SKM-1 (cell line): Measurements from ENCODE around the gene GOLGA3.
"Not testable (repeated sequence)": the region's sequence is repeated elsewhere in the genome, so short reads cannot be mapped to it uniquely, and the experiment has no call there.

ENCODE experiments used
- DNase-seq: peaks from one replicate; lab custom pipeline; 2025; ENCODE audit not compliant: unreplicated experiment; lab: John Stamatoyannopoulos, UW

GOLGA3 gene

DNA sequence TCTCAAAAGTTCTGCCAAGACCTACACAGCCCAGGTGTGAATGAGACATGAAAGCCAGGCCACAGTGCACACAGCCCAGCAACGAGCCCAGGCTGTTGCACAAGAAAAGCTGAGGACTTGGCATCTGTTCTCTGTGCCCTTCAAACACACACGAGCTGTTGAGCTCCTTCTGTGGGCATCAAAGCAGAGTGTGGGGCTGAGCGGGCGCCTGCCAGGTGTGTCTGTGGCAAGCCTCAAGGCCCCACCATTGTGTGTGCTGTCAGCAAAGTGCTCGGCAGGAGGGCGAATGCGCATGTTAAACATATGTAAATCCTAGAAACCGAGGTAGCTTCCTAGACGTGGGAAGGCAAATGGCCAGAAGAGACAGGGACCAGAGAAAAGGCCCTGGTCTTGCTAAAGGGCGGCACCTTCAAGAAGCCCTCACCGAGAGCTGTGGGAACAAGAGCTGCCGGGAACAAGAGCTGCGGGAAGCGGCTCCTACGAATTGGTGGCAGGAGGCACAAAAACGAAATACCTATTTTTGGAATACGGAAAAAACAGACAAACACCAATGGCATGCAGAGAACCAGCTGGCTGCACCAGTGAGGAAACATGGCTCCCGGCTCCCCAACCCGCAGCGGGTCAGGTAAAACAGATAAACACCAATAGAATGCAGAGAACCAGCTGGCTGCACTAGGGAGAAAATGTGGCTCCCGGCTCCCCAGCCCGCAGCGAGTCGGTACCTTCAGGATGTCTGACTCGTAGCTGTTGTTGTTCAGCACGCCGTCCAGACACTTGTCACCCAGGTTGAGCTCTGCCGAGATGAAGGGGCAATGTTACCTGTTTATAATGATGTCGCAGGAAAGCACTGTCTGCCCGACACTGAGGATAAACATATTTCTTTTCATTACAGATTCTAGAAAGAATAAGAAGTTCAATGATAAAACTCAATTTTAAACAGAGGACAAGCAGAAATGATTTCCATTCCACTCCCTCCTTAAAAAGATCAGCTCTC lies 19.0 kb upstream of the GOLGA3 start:
- DNase-seq = no peak

DNA sequence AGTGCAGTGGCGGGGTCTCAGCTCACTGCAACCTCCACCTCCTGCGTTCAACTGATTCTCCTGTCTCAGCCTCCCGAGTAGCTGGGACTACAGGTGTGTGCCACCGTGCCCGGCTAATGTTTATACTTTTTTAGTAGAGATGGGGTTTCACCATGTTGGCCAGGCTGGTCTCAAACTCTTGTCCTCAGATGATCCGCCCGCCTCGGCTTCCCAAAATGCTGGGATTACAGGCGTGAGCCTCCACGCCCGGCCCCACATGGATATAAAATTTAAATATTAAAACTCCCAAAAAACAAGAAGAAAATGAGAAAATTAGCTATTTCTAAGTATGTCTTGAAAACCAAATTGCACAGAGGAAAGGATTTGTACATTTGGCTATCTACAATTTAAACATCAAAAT lies 16.0 kb upstream of the GOLGA3 start:
- DNase-seq = not testable (repeated sequence)

DNA sequence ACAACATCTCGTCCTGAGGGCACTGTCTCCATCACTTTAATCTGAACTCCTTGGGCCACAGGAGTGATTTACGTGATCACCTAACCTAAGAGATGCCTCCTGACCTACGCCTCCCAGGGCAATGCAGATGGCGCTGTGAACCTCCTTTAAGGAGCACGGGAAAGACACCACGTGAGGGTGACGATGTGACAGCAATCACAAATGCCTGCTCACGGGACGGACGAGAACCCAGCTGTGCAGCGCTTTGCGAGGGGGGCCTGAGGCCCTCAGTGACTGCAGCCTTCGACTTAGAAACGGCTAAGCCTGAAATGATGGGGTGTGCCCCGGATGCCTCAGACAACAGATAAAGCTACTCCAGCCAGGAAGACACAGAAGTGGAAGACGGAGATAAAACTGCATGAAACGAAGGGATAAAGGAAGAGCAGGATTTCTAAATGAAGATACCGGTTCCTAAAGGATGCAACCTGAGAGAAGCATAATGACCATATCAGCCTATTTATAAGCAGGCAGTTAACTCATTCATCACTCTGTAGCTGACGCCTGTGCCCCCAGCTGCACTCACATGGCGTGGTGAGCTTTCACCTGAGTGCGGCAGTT lies 13.9 kb upstream of the GOLGA3 start:
- no peak for DNase-seq

DNA sequence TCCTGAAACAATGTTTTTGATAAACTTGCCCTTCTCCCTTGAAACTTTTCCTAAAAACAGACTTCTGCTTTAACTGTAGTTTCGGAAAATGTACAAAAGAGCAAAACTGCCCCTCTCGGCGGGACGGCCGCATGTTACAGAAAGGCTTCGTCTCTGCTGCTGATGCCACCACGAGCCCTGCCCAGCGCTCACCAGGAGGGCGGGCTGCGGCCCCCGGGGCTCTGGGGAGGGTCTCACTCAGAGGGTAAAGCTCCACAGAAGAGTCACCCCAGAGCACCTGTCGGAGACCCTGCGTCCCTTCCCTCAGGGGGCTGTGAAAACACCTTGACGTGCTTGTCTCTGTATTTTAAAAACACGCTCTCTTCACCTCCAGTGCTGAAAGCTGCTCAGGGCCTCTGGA lies 12.5 kb upstream of the GOLGA3 start:
- no peak for DNase-seq

DNA sequence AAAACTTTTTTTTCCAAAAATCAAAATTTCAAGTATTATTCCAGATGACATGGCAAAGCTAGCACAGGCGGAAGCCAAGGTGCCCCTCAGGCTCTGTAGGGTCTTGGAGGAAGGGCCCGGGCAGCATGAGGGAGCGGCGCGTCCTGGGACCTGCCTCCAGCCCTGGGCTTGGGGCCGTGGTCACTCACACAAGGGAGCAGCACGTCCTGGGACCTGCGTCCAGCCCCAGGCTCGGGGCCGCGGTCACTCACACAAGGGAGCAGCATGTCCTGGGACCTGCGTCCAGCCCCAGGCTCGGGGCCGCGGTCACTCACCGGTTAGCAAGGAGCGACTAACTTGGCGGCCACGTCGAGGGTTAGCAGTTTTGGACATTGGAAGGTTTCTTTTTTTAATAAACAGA lies 11.9 kb upstream of the GOLGA3 start:
- no peak for DNase-seq

DNA sequence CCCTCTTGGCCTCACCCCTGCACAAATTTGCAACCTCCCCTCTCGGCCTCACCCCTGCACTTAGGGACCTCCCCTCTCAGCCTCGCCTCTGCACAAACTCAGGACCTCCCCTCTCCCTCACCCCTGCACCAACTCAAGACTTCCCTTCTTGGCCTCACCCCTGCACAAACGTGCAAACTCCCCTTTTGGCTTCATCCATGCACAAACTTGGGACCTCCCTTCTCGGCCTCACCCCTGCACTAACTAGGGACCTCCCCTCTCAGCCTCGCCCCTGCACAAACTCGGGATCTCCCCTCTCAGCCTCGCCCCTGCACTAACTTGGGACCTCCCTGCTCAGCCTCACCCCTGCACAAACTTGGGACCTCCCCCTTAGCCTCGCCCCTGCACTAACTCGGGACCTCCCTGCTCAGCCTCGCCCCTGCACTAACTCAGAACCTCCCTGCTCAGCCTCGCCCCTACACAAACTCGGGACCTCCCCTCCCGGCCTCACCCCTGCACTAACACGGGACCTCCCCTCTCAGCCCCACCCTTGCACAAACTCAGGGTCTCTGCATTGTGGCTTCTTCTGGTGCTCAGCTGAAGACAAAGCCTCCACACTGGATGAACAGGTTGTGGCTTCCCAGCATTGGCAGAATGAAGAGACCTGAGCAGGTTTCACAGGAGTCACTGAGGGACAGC lies 11.0 kb upstream of the GOLGA3 start:
- no peak for DNase-seq

DNA sequence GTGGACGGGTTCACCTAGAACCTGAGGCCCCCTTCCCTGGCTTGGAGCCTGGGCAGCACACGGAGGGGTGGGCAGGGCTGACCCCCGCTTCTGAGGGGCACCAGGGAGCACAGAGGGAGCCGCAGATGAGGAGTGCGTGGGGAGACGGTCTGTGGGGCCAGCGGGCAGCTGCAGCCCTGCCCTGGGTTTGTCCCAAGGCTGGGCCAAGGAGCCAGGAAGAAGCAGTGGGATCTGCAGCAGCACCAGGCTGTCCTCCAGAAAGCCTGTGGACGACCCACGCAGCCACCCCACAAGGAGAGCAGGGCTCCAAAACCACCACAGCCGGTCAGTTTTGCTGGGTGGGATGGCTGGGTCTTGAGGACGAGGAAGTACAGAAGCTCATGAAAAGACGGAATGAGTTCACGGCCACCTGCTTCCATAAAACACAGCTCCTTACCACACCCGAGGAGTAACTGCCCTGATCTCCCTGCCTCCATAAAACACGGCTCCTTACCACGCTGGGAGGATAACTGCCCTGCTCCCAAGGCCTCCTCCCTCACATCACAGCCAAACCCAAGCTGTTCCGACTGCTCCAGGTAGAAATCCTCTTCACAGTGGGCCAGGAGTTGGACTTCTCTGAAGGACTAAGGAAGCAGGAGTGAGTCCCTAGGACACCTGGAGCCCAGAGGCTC lies 9.9 kb upstream of the GOLGA3 start:
- DNase-seq = no peak

DNA sequence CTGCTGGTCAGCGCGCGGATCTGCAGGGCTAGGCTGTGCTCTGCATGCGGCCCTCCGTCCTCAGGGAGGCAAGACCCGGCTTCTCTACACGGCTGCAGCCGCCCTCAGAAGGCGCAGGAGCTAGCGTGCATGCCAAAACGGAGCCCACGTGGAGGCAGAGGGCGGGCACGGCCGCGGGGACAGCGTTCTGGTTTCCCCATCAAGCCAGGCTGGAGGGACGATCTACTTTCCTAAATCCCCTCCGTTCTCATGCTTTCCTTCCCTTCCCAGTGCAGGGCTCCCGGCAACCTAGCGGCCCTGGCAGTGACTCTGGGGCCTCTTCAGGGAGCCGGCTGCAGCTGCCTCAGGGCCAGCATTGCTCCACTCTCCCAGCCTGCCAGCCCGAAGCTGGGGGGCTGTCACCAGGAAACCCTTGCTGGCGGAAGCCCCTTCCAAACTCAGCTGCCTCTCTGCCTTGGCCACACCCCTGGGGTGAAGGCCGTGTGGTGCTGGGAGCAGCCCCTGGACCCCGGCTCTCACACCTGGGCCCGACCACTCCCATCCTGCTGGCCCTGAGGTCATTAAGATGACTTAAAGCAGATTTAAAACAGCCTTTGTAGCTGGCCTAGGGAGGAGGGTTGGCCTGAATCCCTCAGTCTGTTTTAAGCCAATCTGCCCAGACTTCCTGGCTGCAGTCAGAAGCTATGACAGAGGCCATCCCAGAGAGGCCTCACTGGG lies 9.2 kb upstream of the GOLGA3 start:
- no peak for DNase-seq

DNA sequence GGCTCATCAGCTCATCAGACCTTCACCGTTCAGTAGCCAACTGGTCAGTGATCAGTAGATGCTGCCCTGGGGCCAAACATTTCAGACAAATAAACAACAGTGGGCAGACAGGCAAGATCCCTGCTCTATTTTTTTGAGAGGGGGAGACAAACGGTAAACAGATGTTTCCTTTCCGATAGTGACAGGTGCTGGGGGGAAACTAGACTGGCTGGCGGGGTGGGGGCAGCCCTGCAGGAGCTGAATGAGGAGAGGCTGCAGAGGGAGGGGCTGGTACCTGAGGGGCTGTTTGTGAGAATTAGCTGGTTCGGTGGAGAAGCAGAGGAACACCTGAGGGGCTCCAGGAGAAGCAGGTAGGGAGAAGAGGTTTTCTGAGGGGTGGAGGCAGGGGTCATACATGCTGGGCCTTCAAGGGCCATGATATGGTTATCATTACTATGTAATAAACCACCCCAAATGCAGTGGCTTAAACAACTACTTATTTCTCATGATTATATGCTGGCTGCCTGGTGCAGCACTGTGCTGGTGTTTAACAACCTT lies 8.2 kb upstream of the GOLGA3 start:
- no peak for DNase-seq

DNA sequence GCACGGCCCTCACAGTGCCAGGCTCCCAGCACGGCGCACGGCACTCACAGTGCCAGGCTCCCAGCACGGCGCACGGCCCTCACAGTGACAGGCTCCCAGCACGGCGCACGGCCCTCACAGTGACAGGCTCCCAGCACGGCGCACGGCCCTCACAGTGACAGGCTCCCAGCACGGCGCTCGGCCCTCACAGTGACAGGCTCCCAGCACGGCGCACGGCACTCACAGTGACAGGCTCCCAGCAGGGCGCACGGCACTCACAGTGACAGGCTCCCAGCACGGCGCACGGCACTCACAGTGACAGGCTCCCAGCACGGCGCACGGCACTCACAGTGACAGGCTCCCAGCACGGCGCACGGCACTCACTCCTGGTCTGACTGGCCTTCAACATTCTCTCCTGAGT lies 7.6 kb upstream of the GOLGA3 start:
- not testable (repeated sequence) for DNase-seq

DNA sequence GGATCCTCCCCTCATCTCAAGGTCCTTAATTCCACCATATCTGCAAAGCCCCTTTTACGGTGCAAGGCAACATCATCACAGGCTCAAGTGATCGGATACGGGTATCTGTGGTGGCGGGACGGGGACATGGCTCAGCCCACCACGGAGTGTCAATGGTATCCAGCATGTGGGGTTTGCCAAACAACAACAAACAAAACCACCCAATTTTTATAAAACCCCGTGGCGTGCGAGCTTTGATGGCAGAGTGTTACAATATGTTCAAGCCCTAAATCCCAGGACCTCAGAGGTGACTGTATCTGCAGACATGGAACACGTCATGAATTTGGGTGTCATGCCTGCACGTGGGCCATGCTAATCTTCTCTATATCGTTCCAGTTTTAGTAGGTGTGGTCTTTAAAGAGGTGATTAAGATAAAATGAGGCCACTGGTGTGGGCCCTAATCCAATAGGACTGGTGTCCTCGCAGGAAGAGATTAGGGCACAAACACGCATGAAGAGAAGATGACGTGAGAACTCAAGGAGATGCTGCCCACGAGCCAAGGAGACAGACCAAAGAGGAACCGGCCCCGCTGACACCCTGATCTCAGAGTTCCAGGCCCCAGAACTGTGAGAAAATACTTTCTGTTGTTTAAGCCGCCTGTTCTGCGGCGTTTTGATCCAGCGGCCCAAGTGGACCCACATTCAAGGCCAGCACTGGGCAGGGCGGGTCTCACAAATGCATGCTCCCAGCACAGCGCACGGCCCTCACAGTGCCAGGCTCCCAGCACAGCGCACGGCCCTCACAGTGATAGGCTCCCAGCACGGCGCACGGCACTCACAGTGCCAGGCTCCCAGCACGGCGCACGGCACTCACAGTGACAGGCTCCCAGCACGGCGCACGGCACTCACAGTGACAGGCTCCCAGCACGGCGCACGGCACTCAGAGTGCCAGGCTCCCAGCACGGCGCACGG lies 6.7 kb upstream of the GOLGA3 start:
- DNase-seq = no peak

DNA sequence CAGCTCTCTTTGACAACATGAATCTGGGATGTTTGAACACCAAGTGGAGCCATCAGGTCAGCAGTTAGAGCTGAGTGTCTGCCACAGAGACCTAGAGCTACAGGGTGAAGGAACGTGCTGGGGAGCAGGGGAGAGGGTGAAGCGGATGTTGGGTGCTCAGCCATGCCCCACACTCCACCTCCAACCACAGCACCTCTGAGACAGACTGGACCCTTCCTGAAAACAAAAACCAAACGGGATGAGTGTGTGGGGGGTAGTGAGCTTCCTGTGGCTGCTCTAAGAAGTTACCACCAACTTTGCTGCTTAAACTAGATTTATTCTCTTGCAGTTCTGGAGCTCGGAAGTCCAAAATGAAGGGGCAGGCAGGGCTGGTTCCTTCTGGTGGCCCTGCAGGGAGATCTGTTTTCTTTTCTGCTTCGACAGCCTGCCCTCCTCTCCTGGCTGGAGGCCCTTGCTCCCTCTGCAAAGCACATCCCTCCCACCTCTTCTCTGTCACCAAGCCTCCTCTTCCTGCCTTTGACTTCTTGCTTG lies 5.6 kb upstream of the GOLGA3 start:
- DNase-seq = no peak

DNA sequence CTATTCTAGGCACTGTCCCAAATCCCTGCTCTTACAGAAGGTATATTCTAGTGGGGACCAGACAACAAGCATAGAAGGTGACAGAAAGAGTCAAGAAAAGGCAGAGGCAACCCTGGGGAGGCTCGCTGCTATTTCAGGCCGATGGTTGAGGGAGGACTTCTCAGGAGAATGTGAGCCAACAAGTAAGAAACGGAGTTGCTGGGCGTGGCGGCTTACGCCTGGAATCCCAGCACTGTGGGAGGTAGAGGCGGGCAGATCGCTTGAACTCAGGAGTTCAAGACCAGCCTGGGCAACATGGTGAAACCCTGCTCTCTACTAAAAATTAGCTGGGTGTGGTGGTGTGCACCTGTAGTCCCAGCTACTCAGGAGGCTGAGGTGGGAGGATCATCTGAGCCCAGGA lies 4.7 kb upstream of the GOLGA3 start:
- DNase-seq = no peak

DNA sequence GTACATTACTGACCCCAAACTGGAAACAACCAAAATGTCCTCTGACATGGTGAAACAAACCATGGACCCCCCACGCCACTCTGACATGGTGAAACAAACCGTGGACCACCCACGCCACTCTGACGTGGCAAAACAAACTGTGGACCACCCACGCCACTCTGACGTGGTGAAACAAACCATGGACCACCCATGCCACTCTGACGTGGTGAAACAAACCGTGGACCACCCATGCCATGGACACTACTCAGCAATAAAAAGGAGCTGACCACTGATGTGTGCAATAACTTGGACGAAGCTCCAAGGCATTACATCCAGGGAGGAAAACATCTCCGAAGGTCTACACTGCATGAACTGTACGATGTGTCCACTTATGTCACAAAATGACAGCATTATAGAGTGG lies 3.1 kb upstream of the GOLGA3 start:
- DNase-seq = no peak

DNA sequence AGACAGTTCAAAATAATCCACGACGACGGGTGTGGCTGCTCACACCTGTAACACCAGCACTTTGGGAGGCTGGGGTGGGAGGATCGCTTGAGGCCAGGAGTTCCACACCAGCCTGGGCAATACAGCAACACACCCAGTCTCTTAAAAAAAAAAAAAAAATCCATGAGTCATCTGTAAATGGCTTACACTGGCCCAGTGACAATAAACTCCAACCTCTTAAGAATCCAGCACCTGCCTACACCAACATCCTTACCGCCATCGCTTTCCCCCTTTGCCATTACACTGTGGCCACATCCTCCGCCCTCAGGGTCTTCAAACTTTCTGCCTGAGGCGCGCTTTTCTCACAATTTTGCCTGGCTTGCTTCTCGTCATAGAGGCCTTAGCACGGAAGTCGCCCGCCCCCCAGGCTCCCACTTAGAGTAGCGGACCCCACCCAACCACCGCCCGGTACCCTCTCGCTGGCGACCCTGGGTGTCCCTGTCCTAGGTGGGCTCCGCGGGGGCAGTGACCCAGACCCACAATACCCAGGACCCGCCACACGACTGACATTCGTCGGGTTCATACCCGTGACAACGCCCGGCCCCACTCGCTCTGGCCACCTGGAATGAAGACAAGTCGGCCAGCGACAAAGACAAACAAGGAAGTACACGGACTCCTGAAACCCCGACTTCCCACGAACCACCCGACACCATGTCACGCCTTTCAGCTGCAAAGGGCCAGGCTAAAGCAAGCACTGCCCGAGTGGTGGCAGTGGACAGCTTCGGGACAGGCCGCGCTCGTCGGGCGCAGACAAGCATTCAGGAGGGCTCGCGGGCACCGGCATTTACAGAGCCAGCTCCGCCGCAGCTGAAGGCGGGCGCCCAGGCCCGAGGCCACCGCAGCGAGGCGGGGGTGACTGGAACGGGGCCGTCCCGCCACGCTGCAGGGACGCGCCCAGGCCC lies 636 bp downstream of the GOLGA3 start:
- DNase-seq = no peak

DNA sequence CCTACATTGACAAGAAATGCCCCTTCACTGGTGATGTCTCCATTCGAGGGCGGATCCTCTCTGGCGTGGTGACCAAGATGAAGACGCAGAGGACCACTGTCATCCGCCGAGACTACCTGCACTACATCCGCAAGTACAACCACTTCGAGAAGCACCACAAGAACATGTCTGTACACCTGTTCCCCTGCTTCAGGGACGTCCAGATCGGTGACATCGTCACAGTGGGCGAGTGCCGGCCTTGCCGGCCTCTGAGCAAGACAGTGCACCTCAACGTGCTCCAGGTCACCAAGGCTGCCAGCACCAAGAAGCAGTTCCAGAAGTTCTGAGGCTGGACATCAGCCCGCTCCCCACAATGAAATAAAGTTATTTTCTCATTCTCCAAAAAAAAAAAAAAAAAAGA lies 2.8 kb downstream of the GOLGA3 start:
- DNase-seq = no peak

DNA sequence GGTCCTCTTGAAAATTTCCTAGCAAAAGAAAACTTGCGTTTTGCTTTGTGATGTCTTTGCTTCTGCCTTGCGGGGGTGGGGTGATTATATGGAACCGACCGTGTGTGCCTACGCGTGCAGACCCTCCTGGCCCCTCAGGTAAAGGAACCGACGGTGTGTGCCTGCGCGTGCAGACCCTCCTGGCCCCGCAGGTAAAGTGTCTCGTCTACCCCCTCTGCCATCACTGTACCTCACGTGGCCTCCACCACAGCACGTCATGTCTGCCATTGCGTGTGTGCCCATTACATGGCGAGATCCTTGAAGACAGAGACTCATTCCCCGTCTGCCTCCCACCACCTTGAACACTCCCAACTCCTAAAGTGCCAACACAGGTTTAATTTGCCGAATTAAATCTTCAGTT lies 3.6 kb downstream of the GOLGA3 start:
- DNase-seq = no peak

DNA sequence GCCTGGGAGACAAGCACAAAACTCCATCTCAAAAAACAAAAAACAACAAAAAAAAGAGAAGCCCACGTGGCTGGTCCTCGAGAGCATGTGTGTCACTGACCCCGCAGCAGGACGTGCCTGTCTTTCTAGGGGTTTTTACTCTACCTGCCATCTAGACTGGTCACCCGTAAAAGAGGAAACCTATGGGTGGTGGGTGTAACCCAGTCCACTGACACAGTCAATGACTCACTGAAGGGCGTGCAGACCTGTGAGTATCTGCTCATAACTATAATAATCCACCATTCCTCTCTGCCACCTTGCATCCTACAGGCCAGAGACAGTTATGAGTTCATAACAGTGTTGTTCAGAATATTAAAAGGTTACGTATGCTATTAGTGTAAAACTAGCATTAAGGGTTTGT lies 4.6 kb downstream of the GOLGA3 start:
- no peak for DNase-seq
